ENCODE data around the gene LTBP2.

DNA sequence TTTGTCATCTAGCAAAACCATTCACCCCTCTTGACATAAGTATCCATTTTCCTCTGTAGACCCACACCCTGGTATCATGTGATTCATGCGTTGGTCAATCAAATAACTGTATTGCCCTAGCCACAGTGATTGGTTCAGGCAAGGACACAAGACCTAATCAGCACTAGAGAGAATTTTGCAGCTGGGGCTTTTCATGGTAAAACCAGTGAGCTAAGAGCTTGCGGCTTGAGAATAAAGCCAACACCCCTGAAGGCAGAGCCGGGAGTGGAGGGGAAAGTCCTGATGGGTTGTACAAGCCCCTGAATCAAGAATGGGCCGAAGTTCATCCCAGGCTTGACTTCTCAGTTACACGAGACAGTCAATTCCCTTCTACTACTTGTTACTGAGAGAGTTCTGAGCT, 33.2 kb upstream of the LTBP2 start:
- TF ChIP-seq TAF1 (IDR thresholded peaks at IDR 0.05; ENCODE audit: low read depth), result no peak
- TF ChIP-seq ZBTB7A (IDR thresholded peaks at IDR 0.05; ENCODE audit: low read depth), result no peak
- no peak for TF ChIP-seq RAD21 (IDR thresholded peaks at IDR 0.05; ENCODE audit: low read depth)
- TF ChIP-seq, protein P1, sequence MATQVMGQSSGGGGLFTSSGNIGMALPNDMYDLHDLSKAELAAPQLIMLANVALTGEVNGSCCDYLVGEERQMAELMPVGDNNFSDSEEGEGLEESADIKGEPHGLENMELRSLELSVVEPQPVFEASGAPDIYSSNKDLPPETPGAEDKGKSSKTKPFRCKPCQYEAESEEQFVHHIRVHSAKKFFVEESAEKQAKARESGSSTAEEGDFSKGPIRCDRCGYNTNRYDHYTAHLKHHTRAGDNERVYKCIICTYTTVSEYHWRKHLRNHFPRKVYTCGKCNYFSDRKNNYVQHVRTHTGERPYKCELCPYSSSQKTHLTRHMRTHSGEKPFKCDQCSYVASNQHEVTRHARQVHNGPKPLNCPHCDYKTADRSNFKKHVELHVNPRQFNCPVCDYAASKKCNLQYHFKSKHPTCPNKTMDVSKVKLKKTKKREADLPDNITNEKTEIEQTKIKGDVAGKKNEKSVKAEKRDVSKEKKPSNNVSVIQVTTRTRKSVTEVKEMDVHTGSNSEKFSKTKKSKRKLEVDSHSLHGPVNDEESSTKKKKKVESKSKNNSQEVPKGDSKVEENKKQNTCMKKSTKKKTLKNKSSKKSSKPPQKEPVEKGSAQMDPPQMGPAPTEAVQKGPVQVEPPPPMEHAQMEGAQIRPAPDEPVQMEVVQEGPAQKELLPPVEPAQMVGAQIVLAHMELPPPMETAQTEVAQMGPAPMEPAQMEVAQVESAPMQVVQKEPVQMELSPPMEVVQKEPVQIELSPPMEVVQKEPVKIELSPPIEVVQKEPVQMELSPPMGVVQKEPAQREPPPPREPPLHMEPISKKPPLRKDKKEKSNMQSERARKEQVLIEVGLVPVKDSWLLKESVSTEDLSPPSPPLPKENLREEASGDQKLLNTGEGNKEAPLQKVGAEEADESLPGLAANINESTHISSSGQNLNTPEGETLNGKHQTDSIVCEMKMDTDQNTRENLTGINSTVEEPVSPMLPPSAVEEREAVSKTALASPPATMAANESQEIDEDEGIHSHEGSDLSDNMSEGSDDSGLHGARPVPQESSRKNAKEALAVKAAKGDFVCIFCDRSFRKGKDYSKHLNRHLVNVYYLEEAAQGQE (IDR thresholded peaks at IDR 0.05; ENCODE audit: low read depth), result no peak
- no peak for TF ChIP-seq YY1 (IDR thresholded peaks at IDR 0.05; ENCODE audit: low read depth)
- TF ChIP-seq, protein P2, sequence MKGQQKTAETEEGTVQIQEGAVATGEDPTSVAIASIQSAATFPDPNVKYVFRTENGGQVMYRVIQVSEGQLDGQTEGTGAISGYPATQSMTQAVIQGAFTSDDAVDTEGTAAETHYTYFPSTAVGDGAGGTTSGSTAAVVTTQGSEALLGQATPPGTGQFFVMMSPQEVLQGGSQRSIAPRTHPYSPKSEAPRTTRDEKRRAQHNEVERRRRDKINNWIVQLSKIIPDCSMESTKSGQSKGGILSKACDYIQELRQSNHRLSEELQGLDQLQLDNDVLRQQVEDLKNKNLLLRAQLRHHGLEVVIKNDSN (IDR thresholded peaks at IDR 0.05), result no peak
- no peak for TF ChIP-seq EGR1 (IDR thresholded peaks at IDR 0.05)
- no peak for TF ChIP-seq EP300 (IDR thresholded peaks at IDR 0.05; ENCODE audit: borderline replicate concordance)
- no peak for TF ChIP-seq CEBPB (IDR thresholded peaks at IDR 0.05)
